GM04503 (cell line): ENCODE results near the gene FCAMR.

Source experiments
- DNase-seq: peaks from one replicate; pipeline ENCODE4 v3.0.0-alpha.2; 2012; ENCODE audit warnings: low read depth

The FCAMR gene

DNA sequence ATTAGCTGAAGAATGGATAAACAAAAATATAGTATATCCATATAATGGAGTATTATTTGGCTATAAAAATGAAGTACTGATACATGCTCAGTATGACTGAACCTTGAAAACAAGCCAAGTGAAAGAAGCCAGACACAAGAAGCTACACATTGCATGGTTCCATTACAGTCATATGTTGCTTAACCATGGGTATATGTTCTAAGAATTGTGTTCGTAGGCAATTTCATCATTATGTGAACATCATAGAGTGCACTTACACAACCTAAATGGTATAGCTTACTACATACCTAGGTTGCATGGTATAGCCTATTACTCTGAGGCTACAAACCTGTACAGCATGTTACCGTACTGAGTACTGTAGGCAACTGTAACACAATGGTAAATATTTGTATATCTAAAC lies 28.6 kb upstream of the FCAMR start:
- no peak for DNase-seq

DNA sequence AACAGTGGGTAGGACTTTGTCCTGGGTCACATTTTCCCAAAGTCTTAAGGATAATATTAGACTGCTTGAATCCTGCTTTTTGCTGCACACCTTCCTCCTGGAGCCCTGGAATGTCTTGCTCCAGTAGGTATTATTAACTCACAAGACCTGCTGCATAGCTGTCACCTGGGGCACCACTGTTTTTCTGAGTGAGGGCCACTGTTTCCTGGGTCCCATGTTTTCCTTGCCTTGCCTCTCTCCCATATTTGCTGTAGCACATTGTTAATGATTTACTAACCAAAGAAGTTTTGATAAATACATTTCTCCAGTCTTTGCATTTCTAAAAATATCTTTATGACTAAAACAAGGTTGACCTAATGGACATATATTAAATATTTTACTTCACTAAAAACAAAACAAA lies 22.5 kb upstream of the FCAMR start:
- no peak for DNase-seq

DNA sequence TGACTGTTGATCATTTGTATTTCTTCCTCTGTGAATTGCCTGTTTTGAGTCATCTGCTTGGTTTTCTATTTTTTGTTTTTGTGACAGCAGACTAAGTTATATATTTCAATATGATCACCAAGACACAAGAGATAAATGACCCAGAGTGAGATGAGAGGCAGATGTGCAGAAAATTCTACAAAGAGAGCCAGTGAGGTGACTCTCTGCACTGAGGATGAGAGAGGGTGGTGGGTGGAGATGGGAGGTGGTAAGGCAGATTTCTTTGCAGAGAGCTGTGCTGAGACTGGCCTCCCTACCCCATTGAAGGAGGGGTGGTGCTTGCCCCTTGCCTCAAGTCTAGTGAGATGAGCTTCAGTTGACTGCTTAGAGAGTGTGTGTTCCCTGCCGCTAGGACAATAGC lies 17.6 kb upstream of the FCAMR start:
- DNase-seq, result no peak

DNA sequence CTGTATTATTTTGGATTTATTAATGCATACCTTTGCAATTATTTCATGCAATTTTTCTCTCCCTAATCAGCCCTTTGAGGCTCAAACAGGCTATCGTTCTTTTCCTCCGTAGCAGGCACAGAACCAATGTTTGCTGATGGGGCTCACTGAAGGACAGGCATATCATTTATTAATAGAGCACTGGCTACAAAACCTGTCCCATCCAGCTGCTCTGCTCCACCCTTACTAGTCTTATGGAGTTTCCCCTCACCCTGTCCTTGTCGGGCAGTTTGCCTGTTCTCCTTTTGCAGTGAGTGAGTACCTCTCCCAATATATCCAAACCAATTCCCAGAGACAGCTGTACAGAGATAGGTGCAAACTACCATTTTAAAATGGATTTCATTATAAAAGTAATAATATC lies 16.6 kb upstream of the FCAMR start:
- DNase-seq, result no peak

DNA sequence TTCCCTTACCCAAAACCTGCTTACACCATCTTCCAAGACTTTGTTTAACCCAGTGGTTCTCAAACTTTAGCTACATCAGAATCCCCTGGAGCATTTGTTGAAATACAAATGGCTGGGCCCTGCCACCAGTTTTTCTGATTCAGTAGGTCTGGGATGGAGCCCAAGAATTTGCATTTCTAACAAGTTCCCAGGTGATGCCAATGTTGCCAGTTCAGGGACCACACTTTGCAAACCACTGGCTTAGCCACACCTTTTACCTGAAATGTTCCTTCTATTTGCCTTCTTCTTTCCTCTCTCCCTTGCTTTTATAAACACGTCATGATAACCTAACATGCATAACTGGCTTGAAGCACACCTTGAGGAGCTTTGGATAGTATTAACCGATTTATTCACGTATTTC lies 16.1 kb upstream of the FCAMR start:
- no peak for DNase-seq

DNA sequence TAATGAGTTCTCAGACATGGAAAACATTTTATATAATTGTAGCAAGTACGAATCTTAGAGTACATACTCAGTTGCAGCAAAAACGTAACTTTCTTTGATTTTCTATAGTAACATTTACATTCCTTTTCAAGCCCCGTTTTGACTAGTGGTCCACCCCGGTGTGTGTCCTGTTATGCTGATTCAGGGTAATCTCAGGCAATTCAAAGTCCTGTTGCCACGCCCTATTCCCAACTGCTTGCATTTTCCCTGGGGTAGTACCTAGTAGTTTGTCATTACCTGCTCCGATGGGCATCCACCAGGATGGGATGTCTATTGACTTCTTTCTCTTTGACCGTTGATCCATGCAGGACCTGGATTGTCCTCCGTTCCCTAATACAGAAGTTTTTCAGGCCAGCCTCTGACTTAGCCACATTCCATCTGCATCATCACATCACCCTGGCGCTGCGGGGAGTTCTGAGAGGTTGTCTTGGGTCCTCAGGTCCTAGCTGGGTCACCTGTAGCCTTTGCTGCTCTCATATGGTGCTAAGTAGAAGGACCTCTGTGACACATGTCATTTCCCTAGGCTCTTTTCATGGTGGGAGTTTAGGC lies 15.0 kb upstream of the FCAMR start:
- DNase-seq, result no peak

DNA sequence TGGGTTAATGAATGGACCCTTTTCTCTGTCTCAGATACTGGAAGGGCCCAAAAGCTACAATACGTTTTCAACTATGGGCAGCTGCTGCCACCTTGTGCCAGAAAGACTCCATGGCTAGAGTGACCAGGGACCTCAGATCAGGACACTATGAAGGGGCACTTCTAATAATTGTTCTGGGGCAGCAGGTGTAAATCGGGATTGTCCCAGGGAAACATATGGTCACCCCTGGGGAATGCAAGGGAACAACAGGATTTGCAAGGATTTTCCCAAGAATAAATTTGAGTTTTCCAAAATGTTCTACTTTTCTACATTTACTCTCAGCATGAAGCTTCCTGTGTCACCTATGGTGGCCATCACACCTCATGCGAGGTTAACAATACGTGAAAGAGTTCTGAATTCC lies 12.0 kb upstream of the FCAMR start:
- no peak for DNase-seq

DNA sequence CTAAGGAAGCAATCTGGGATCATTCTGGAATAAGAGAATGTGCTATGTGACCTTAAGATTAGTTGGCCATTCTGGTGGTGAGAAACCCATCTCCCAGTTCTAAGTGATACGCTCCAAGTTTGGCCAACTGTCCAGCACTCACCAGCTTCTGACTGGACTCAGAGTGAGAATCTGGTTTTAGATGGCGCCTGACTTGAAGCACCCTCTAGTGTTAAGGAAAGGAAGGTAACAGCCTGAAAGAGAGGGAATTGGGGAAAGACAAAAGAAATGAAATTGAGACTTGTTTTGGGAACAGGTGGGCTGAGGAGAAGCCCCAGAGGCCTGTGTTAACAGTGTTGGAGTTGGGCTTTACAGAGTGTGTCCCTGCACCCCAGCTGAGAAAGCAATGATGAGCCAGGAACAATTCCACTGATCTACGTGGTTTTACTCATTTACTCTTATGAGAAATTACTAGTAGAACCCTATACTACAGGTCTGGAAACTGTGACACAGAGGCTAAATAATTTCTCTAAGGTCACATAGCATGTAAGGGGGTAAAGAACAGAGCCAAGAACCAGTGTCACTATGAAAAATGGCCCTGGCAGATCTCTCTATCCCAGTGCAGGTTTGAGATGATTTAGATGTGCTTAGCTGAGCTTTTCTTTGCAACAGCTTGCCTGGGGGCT lies 9.3 kb upstream of the FCAMR start:
- DNase-seq, result no peak

DNA sequence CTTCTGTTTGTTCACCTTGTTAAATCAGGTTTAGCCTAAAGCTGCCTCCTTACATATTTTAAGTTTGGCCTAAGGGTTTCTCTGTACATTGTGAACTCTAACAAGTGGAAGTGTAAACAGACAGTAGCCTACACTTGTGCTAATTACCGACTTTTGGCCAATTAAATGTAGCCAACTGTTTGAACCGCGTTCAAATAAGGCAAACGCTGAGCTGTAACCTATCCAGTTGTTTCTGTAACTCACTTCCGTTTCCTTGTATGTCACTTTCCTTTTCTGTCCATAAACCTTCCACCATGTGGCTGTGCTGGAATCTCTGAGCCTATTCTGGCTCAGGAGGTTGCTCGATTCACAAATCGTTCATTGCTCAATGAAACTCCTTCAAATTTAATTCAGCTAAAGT lies 8.0 kb upstream of the FCAMR start:
- no peak for DNase-seq

DNA sequence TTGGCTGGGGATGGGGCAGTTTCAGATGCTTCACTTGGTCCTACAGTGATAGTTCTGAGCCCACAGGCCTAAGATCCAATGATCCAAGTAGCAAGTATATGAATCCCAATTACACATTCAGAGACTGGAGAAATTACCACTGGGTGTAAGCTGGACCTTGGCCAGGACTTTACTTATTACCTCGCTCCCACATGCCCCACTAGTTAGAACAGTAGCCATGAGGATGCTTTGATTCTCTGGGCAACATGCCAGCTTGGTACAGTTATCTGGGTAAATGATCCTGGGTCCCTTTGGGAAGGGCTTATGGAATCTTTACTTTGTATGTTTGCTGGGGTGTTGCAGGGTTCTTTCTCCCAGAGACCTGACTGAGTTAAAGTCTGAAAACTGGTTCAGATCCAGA lies 5.0 kb upstream of the FCAMR start:
- DNase-seq, result no peak

DNA sequence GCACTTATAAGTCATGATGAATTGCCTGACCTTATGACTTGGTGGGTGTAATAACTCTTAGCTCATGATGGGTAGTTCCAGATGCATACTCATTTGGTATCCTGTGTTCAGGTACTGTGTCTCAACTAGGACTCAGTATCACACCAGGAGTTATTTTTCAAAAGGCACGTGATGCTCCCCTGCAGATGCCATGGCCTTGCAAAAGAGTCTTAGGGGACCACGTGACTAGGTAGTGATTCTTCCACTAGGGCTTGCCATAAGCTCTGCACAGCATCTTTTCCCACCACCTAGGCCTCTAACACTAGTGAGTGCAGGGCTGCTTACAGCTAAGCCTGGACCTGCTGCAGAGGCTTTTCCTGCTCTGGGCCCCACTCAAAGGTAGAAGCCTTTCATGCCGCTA lies 3.9 kb upstream of the FCAMR start:
- DNase-seq, result no peak

DNA sequence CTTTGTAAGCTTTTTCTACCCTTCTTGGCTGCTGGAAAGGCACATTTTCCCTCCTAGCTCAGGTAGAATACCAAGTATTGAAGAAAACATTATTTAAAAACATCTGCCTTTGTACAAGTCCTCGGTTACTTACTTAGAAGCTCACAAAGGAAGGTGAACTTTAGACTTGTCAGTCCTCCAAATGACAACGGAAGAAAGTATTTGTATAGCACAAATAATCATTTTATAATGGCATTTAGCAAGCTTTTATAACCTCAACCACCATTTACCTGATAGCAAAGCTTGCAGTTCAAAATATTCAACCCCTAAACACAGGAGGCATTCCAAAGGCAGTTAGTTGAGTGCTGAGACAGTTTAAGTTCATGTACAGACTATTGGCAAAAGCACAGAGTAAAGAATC lies 2.5 kb upstream of the FCAMR start:
- no peak for DNase-seq

DNA sequence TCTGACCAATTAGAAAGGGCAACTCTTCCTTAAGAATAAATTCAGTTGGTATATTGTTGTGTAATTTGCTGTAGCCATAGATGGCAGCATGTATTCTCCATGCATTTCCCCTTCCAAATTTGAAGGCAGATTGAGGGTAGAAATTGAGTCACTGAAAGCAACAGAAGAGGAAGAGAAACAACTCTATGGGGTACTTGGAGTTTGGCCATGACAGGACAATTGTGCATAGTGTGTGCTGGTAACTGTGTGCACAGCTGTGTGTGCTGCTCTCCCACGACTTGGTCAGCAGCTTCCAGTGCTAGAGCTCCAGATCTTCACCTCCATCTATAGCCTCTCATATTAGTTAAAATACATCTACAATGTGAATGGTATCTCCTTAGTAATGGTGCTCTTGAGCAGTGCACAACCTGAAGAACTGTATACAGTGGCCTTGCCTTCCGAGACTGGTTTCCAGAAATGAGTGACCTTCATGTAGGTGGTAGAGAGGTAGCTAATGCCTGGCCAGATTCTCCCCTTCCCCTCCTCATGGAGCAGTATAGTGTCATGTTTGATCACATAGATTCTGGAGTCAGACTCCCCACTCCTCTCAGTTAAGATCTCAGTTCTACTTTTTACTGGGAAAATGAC lies 882 bp upstream of the FCAMR start:
- DNase-seq, result no peak

DNA sequence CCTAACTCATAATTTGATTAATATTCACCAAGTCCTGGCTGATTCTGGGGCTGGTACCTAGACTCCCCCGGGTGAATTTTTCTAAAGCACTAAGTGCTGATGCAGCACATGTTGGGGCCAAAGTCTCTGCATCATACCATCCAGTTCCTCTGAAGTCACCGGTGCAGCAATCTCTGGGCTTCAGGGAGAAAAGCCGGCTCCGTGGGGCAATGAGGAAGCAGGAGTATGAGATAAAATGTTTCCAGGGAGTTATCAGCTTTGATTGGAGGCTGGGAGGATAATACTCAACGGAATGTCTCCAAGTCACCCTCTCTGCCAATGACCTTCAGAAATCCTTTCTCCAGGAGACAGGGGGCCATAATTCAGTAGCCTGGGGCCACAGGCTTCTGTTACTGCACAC lies 1.2 kb downstream of the FCAMR start:
- DNase-seq, result no peak

DNA sequence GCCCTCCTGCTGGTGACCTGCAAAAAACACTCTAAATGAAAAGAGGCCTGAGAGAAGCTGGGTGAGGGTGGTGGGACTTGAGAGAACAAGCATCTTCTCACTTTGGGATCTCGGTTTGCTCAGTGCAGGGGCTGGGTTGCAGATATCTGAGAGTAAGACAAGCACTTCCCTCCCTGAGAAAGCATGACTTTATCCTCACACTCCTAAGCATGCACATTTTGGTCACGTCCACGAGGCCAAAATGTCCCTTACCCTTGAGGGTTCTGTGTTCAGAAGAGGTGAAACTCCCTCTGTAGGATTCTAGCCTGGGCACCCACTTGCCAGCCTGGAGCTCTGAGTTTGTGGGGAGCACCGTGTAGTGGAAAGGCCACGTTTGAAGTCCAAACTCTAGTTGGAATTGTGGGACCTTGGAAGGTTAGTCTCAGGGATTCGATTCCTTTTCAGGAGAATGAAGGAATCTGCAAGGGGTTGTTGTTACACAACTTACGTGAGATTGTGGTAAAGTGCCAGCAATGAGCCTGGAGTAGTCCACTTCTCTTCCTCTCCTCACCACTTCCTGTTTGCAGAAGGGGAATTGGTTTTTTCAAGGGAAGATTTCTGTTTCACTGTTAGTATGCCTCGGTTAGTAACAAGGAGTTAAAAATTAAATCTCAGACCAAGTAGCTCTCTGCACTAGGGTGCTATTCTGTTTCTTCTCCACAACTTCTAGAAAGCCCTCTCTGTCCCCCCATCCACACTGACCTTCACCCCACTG lies 3.0 kb downstream of the FCAMR start:
- DNase-seq, result no peak

DNA sequence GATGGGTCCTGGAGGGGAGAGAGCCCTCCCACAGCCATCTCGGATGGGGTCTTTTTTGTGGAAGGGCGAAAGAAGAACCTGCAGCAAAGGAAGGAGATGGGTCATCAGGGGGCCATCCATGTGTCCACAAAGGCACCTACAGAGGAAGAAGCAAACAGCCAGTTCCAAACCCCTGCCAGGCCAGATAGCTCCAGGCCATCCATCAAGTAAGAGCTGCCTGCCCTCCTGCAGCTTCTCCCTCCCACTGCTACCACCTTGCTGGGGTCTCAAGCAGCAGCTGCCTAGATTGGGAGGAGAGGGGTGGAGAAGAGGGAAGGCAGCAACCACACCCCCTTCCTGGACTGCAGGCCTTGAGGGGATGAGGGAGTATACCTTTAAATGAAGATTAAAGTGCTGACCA lies 4.5 kb downstream of the FCAMR start:
- DNase-seq, result no peak

DNA sequence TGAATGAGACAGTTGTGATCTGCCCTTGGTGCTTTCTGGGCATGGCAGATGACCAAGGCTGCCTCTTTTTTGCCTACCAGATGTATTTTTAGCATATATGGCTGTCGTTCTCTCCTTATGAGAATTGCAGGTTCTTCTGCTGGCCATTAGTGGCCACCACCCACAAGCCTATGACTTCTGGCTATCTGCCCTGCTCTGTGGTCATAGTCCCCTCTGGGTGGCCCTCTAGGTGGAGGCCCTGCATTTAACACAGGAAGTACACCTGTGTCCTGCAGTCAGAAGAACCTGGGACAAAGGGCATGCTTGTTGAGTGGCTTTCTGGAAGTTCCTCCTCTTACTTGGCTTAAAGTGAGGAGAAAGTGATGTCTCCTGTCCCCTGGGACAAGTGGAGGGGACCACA lies 6.5 kb downstream of the FCAMR start:
- no peak for DNase-seq

DNA sequence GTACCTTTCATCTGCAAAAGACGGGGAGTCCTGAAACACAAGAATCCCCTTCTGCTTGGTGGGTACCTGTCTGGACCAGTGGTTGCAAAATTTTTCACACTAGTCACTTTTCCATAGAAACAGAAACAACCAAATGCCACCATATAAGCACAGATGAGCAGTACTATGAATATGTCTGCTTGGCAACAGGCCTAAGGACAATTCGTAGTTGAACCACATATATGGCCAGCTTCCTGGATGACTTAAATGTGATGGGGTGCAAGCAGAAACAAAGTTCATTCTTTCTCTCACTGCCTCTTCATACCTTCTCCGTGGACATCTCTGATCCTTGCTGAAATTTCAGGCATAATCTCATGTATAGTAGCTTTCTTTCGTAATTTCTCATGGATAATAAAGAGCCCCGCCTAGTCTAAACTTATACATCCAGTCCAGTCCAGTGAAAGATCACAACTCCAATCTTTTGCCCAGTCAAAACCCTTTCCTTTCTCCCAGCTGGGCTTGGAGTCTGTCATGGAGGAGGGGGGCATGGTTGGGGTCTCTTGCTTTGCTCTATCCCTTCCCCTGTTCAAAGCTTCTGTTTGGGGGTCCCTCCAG lies 7.0 kb downstream of the FCAMR start:
- no peak for DNase-seq

DNA sequence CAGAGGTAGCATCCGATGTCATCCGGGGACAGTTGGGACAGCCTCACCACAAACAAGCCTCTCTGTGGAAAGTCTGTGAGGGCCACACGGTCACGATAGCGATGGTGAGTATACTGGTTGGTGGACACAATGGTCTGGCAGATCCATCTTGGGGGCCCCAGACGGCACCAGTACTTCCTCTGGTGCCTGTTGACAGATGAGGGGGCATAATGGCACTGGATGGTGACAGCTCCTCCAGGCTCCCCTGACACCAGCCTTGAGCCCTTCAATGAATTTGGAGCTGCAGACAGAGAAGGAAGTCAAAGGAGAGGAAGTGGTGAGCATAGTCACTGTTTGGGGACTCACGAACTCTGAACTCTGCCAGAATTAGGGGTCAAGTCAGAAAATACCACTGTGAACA lies 8.0 kb downstream of the FCAMR start:
- no peak for DNase-seq

DNA sequence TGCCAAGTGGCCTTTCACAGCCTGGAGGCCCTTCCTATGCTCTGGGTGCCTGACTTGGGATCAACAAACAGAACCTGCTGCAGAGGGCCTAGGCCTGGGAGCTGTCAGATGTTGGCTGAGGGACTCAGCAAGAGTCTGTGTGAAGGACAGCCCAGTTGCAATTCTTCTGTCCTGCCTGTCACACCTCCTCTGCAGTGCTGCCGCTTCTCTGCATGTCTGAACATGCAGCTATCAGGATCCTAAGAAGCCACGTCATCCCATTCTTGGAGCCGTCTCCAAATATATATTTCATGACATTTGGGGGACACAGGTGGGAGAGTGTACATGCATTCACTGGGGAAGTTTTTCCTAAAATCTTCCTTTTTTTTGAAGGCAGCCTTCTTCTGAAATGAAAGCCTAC lies 8.6 kb downstream of the FCAMR start:
- DNase-seq, result no peak

DNA sequence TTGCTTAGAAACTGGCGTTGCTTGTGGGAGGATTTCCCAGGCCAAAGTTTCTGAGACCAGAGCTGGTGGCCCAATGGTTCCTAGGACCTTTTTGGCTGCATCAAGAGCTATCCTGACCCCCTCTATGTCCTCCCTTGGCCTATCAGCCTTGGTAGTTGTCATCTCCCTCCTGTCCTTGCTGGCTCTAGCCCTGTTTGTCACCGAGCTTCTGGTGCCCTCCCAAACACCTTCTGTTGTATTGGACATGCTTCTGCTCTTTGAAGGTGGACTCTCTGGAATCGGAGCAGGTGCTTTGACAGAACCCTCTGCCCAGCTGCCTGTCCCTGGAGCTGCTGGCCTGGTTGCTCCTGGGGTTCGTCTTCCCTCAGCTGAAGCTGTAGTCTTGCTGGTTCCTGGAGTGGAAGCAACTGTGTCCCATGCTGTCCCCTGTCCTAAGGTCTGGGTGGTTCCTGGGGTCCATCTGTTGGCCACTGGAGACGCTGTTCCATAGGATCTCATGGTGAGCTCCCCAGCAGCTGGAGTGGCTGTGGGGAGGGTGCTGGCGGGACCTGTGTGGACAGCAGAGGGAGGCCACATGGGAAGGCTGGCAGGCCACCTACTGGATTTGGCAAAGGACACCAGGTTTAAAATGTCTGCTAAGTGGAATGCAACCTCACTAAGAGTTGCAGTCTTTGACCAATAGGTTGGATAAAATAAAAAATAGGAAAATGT lies 9.4 kb downstream of the FCAMR start:
- no peak for DNase-seq

DNA sequence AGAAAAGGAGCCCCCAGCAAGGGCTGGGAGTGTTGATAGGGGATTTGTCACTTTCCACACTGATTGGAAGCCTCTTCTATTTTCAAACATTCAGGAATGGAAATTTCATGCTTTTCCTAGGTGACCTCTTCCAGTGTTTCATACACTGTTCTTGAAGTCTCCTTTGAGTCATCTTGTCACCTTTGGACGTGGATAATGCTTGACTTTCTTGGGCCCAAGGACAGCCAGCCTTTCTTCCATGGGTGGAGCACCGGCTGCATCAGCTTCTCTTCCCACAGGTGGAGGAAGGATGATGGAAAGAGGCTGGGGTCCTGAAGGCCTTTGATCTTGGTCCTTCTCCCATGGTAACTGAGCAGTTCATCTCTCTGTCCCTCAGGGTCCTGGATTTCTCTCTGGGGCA lies 12.1 kb downstream of the FCAMR start:
- no peak for DNase-seq
